Stimulated activated CD4-positive, alpha-beta T cell treated with anti-CD3 and anti-CD28 coated beads, Interleukin-1b, Interleukin-23, amount 100 ng/mL, for 4 hours (primary cell): ENCODE measurements around the gene IL1RAPL2.

Experiments
- DNase-seq, 2 donors: peaks; one replicate each; pipeline ENCODE4 v3.0.0-alpha.2; 2020; ENCODE audit warnings: low read depth in 2 of 2

Gene IL1RAPL2

GRCh38 chrX:105266456-105266855 lies 700.5 kb downstream of the IL1RAPL2 start:
- no peak for DNase-seq

GRCh38 chrX:105267167-105267566 lies 701.2 kb downstream of the IL1RAPL2 start:
- DNase-seq: no peak

GRCh38 chrX:105269386-105269785 lies 703.4 kb downstream of the IL1RAPL2 start:
- DNase-seq: no peak

- no peak for DNase-seq
Observed at GRCh38 chrX:105273326-105273725, 707.3 kb downstream of the IL1RAPL2 start.

GRCh38 chrX:105274091-105274490 lies 708.1 kb downstream of the IL1RAPL2 start:
- DNase-seq: no peak

GRCh38 chrX:105277132-105277531 lies 711.1 kb downstream of the IL1RAPL2 start:
- no peak for DNase-seq

- DNase-seq: no peak
Observed at GRCh38 chrX:105282077-105282476, 716.1 kb downstream of the IL1RAPL2 start.

GRCh38 chrX:105297041-105297440 lies 731.0 kb downstream of the IL1RAPL2 start:
- no peak for DNase-seq

GRCh38 chrX:105299286-105299685 lies 733.3 kb downstream of the IL1RAPL2 start:
- DNase-seq: no peak

- DNase-seq: no peak
Observed at GRCh38 chrX:105302246-105302645, 736.2 kb downstream of the IL1RAPL2 start.

GRCh38 chrX:105307762-105308161 lies 741.8 kb downstream of the IL1RAPL2 start:
- DNase-seq: no peak

- no peak for DNase-seq
Observed at GRCh38 chrX:105313596-105313995, 747.6 kb downstream of the IL1RAPL2 start.

GRCh38 chrX:105314458-105314857 lies 748.5 kb downstream of the IL1RAPL2 start:
- no peak for DNase-seq

GRCh38 chrX:105315248-105315647 lies 749.2 kb downstream of the IL1RAPL2 start:
- DNase-seq: no peak

- DNase-seq: no peak
Observed at GRCh38 chrX:105317117-105317516, 751.1 kb downstream of the IL1RAPL2 start.

GRCh38 chrX:105323928-105324327 lies 757.9 kb downstream of the IL1RAPL2 start:
- DNase-seq: no peak

GRCh38 chrX:105328773-105329172 lies 762.8 kb downstream of the IL1RAPL2 start:
- DNase-seq: no peak

GRCh38 chrX:105331244-105331643 lies 765.2 kb downstream of the IL1RAPL2 start:
- no peak for DNase-seq

GRCh38 chrX:105347373-105347772 lies 781.4 kb downstream of the IL1RAPL2 start:
- DNase-seq: no peak

- DNase-seq: no peak
Observed at GRCh38 chrX:105349476-105349875, 783.5 kb downstream of the IL1RAPL2 start.

GRCh38 chrX:105375816-105376215 lies 809.8 kb downstream of the IL1RAPL2 start:
- DNase-seq: no peak

GRCh38 chrX:105424729-105425128 lies 858.7 kb downstream of the IL1RAPL2 start:
- DNase-seq: no peak

GRCh38 chrX:105451401-105451800 lies 885.4 kb downstream of the IL1RAPL2 start:
- DNase-seq: no peak

- no peak for DNase-seq
Observed at GRCh38 chrX:105458846-105459245, 892.8 kb downstream of the IL1RAPL2 start.

- DNase-seq: no peak
Observed at GRCh38 chrX:105460376-105460775, 894.4 kb downstream of the IL1RAPL2 start.
